NCI-H524 (cell line): ENCODE results near the gene ALDOB.

ENCODE experiments used
- DNase-seq, 2 experiments: peaks; one replicate each; lab custom pipeline; 2025; lab: John Stamatoyannopoulos, UW

The ALDOB gene

DNA sequence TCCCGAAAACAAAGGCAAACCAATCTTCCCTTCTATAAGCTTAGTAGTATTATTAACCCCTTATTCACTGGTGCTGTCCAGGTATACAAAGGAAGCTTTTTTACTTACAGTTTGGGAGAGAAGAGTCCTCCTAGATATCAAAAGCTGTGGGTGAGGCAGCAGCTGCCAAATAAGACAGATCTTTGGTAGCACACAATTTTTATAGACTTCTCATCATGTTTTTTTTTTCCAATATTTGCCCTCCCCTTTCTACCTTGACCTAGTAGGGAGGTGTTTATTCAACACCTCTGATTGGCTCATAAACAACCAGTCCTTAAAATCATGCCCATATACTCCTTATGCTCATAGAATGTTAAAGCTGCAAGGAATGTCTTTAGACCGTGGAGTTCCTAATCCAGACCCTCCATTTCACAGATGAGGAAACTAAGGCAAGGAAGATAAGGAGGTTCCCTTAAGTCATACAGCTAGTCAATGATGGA lies at the start of gene ALDOB:
ALDOB (minus strand) TSS at position 174 of the 479 bp plus-strand sequence. CDS start 4,887 bp downstream, outside the sequence.
- DNase-seq = no peak

DNA sequence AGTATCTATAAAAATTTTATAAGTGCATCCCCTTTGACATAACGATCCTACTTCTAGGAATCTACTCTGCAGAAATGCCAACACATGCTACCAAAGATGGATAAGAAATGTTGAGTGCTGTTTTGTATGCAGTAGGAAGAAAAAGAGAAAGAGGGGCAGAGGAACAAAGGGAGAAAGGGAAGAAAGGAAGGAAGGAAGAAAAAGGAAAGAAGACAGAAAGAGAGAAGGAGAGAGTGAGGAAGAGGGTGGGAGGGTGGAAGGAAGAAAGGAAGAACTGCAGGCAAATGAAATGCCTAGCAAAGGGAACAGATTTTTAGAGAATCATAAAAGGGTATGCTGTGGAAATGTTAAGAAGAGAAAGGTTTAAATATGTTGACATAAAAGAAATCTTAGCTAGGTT lies 48.5 kb upstream of the ALDOB start:
- DNase-seq = no peak

- DNase-seq = no peak
These were observed 45.7 kb upstream of the ALDOB start for GRCh38 chr9:101481261-101481660.

DNA sequence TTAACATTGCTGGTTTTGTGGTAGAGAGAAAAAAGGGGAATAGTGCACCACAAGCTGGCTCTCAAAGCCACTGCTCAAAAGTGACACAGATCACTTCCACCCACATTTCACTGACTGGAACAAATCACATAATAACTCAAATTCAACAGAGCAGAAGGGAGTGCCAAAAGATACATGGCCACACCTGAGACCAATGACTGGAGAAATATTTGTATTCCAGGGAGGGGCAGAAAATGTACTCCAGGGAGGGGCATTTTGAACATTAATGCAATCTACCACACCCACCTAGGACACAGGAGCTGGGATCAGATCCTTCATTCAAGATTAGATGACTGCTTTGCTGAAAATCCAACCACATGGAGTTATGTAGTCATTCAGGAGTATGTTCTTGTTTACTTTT lies 44.8 kb upstream of the ALDOB start:
- DNase-seq = no peak

GRCh38 chr9:101479338-101480030 lies 43.9 kb upstream of the ALDOB start:
- DNase-seq = peak in 1 of 2 experiments; percentile 38

- no peak for DNase-seq
These were observed 43.3 kb upstream of the ALDOB start for GRCh38 chr9:101478906-101479305.

- DNase-seq = peak; percentile 88 to 97
These were observed 42.9 kb upstream of the ALDOB start for GRCh38 chr9:101478444-101478843.

DNA sequence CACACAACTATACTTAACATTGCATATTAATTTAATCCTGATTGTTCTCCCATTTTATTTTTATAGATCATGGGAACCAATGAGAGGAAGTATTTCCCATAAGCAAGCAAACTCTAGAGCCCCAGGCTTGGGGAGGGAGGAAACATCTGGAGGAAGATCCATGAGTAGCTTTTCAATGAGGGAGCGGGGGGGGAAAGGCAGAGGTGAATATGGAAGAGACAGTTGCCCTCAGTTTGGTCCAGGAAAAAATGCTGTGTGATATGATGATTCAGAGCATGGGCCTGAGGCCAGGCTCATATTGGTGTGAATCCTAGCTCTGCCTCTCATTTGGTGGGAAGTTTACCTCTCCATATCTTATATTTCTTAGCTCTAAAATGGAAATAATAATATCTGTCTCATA lies 42.2 kb upstream of the ALDOB start:
- no peak for DNase-seq

DNA sequence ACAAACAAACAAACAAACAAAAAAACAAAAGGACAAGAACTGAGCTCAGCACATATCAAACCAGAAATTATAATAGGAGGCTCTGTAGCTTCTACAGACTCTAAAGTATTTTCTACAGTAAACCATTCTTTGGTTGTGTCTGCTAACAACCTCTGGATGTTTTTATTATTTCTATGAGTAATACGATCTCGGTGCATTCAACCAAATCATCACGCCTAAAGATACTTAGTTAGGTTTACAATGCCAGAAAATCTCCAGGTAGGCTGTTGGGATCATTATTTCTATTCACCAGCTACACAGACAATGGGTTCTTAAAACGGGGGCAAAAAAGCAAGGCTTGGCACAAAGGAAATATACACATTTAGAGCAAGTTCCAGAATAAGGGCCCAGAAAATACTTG lies 41.6 kb upstream of the ALDOB start:
- no peak for DNase-seq

- DNase-seq = no peak
These were observed 41.1 kb upstream of the ALDOB start for GRCh38 chr9:101476576-101477208.

GRCh38 chr9:101472891-101473290 lies 37.3 kb upstream of the ALDOB start:
- no peak for DNase-seq

DNA sequence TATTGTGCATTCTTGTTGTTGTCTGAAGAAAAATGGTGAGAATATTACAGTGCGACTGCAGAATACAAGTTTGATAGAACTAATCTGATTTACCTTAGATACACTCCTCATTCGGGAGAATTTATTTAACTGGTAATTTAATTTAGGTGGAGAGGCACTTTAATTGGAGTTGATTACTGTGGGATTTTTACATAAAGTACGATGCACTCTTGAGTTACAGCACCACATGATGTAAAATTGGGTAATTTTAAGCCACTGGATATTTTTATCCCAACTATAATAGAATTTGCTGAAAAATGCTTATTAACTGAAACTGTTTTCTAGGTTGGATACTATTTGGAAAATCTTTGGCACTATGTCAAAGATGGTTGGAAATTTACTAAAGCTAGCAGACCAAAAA lies 35.4 kb upstream of the ALDOB start:
- no peak for DNase-seq

DNA sequence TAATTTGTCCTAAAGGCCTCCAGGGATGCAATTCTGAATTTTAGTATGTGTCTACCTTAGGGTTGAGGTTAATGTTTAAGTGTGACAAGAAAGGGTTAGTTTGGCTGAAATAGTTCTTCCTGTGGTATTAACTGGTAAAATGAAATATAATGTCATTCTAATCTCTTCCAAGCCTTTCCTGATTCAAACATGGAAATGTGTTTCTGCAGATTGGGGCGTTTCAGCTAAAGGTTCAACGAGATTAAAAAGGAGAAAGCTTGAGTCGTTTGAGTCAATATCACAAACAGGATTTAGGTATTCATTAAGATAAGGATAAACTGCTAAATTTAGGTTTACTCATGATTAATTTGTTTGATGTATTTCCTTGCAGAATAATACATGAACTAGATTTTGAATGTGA lies 34.4 kb upstream of the ALDOB start:
- DNase-seq = no peak

DNA sequence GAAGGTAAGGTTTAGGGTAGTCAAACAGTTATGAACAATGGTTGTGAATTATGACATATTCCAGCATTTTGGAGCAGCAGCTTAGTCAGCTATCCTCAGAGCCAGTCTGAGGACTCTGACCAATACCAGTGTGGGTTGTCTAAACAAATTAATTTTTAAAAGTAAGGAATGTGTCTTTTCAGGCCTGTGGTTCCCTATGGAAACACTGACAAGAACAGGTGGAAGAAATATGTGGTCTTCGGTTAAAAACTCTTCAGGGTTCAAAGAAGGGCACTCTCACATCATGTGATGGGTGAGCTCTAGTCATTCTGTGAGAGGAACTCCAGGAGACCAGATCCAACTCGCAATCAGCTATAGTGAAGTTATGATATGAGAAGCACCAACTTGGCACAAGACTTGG lies 33.5 kb upstream of the ALDOB start:
- DNase-seq = no peak

- no peak for DNase-seq
These were observed 32.5 kb upstream of the ALDOB start for GRCh38 chr9:101468116-101468515.

GRCh38 chr9:101467690-101468089 lies 32.1 kb upstream of the ALDOB start:
- DNase-seq = no peak

GRCh38 chr9:101466863-101467262 lies 31.3 kb upstream of the ALDOB start:
- no peak for DNase-seq

GRCh38 chr9:101465326-101465915 lies 29.8 kb upstream of the ALDOB start:
- DNase-seq = peak; percentile 84 to 89

DNA sequence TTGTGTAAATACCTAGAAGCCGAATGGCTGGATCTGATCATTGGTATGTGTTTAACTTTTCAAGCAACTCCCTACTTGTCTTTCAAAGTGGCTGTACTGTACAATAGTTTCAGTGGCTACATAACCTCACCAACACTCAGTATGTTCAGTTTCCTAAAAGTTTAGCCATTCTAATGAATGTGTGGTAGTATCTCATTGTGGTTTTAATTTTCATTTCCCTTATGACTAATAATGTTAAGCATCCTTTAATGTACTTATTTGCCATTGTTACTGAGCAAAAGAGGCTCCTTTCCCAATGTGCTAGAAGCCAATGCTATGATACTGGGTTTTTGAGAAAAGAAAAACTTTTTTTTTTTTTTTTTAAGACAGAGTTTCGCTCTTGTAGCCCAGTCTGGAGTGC lies 27.8 kb upstream of the ALDOB start:
- no peak for DNase-seq

- DNase-seq = no peak
These were observed 27.0 kb upstream of the ALDOB start for GRCh38 chr9:101462558-101462957.

GRCh38 chr9:101460965-101461364 lies 25.4 kb upstream of the ALDOB start:
- DNase-seq = no peak

GRCh38 chr9:101458963-101459631 lies 23.5 kb upstream of the ALDOB start:
- DNase-seq = peak; percentile 88 to 94

DNA sequence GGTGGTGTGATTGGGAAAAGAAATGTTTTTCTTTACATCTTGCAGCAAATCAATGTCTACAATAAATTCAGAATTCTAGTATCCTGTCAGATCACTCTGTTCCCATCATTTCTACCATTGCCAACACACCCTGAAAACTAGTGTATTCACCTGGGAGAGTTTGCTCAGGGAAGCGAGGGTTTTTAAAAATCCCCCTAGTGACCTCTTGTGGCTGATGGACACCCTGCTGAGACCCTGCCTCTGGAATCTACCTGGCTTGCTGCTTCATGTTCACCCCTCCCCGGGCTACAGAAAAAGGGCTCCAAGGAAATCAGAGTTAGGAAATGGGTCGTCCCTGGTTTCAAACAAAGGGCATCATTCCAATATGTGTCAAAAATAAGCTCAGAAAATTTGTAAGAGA lies 21.4 kb upstream of the ALDOB start:
- DNase-seq = peak; percentile 21 to 54
